HG03103 (cell line): ENCODE measurements around the gene MRI1.
"Not testable (repeated sequence)": the region's sequence is repeated elsewhere in the genome, so short reads cannot be mapped to it uniquely, and the experiment has no call there.

Experiments used
- ATAC-seq: cut with Tn5 transposase; IDR thresholded peaks from one replicate; pipeline ENCODE4 v1.9.1; 2021; ENCODE audit warnings: low read depth; ENCODE audit not compliant: unreplicated experiment

MRI1 gene

DNA sequence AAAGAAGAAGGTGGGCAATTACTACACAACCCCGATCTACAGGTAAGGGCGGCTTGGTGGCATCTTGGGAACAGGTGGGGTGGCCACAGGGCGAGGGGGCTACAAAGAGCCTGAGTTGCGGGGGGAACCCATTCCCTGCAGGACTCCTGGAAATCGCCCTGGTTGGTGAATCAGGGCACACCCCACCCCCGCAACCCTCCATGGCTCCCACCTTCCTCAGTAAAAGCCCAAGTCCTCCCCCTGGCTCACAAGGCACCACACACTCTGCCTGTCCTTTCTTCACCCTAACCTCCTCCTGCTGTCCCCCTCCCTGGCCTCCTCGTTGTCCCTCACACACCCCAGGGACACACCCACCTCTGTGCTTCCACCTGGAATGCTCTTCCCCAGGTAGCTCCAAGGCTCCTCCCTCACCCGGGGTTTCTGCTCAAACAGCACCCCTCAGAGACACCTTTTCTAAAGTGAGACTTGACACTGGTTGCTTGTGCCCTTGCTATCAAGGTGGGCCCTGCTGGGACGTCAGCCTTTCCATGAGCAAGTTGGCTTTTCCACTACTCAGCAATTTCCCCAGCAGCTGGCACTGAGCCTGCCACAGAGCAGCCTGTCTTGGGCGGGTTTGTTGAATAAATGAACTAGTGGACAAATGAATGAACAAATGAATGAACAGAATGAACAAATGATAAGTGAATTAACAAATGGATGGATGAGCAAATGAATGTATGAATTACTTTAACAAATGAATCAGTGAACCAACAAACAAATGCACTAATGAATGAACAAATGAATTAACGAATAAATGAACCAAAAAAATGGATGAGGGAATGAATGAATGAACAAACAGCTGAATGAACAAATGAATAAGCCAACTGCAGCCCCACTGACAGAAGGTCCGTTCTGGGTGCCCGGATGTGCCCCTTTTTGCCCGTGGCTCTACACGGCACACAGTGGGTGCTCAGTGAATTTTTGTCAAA lies 6.2 kb upstream of the MRI1 start:
- no peak for ATAC-seq

DNA sequence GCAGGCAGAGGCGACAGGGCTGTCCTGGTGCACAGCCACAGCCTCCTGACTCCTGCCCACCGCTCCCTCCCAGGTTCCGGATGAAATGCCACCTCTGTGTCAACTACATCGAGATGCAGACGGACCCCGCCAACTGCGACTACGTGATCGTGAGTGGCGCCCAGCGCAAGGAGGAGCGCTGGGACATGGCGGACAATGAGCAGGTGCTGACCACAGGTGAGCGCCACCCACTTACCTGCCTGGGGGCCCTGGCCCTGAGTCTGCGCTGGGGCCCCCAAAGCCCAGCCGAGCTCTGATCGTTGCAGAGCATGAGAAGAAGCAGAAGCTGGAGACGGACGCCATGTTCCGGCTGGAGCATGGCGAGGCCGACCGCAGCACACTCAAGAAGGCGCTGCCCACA lies 5.5 kb upstream of the MRI1 start:
- ATAC-seq = no peak

DNA sequence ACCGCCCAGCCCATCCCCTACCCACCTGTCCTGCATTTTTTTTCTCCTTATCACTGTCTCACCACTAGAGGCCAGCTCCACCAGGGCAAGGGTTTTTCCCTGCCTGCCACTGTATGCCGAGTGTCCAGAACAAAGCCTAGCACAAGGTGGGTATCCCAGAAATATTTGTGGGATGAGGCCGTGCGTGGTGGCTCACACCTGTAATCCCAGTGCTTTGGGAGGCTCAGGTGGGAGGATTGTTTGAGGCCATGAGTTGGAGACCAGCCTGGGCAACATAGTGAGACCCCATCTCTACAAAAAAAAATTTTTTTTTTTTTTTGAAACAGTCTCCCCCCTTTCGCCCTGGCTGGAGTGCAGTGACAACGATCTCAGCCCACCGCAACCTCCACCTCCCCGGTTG lies 2.9 kb upstream of the MRI1 start:
- no peak for ATAC-seq

DNA sequence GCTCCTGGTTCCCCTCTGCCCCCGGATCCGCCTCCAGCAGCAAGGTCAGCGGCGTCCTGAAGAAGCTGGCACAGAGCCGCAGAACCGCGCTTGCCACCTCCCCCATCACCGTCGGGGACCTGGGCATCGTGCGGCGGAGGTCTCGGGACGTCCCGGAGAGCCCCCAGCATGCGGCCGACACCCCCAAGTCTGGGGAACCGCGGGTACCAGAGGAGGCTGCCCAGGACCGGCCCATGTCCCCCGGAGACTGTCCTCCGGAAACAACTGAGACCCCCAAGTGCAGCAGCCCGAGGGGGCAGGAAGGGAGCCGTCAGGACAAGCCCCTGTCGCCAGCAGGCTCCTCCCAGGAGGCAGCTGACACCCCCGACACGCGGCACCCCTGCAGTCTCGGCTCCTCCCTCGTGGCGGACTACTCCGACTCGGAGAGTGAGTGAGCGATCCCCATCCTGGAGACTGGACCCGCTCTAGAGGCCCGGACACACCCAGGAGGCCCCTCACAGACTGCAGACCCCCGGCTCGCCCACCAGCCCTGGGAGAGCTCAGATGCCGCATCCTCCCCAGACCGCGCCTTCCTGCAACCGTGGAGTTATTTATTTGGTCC lies 1.6 kb upstream of the MRI1 start:
- no peak for ATAC-seq

DNA sequence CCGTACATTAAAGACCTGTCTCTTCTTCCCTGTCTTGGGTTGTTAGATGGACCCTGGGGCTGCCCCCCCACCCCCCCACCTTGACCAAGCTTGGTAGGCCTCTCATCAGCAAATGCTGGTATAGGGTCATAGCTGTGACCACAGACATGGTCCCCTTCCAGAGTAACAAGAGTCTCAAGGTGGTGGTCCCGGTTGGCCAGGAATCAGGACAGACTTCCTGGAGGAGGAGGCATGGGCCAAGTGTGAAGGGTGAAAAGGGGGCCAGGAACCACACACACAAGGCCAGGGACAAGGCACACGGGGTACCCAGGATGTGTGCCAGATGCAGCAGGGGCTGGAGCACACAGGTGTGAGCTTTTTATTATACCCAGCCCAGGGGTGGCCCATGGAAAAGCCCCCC lies 1.1 kb upstream of the MRI1 start:
- ATAC-seq = no peak

DNA sequence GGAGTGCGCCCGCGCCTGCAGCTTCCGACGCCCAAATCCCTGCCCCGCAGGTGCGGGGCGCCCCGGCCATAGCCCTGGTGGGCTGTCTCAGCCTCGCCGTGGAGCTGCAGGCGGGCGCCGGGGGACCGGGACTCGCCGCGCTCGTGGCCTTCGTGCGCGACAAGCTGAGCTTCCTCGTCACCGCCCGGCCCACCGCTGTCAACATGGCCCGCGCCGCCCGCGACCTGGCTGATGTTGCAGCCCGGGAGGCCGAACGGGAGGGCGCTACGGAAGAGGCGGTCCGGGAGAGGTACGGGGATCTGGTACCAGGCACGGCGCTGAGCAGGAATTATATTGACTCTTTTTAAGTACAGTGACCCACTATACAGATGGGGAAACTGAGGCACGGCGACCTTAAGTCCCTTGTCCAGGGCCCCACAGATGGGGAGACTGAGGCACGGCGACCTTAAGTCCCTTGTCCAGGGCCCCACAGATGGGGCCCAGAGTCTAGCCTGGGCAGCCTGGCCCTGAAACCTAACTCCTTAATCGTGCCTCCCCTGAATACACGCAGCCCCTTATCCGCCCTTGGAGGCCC lies 586 bp downstream of the MRI1 start:
- no peak for ATAC-seq

DNA sequence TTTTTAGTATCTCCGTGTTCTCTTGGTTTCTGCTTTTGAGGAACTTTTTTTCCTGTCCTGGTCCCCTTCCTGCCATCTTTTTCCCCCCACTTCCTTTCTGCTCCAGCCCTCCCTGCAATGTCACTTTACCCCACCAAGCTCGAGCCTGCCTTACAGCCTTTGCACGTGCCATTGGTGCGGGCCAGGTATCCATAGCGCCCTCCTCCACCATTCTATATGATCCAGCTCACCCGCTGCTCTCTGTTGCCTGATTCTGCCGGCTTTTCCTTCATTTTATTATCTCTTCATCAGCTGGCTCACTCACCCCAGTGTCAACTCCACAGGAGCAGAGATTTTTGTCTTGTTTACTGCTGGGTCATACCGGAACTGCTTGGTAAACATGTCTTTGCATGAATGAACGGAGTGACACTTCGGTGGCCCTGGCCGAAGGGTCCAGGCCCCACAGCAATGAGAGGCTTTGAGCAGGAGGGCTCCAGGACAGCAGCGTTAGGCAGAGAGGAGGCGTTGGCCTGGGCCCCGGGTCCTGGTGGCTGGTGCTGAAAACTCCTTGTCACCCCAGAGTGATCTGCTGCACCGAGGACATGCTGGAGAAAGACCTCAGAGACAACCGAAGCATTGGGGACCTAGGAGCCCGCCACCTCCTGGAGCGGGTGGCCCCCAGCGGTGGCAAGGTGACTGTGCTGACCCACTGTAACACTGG lies 1.2 kb downstream of the MRI1 start:
- no peak for ATAC-seq

DNA sequence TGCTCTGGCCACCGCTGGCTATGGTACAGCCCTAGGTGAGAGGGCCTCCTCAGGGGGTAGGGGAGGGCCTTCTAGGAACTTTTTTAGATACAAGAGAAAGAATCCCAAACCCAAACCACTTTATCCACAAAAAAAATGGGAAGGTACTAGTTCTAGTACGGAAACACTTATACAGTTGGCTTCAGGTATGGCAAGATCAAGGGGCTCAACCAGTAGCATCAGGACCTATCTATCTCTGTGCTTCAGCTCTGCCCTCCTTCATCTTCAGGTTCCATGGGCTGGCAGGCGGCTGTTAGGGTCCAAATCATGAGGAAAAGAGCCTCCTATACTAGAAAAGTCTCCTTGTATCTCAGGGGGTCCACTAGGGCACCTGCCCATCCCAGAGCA lies 1.8 kb downstream of the MRI1 start:
- no peak for ATAC-seq

DNA sequence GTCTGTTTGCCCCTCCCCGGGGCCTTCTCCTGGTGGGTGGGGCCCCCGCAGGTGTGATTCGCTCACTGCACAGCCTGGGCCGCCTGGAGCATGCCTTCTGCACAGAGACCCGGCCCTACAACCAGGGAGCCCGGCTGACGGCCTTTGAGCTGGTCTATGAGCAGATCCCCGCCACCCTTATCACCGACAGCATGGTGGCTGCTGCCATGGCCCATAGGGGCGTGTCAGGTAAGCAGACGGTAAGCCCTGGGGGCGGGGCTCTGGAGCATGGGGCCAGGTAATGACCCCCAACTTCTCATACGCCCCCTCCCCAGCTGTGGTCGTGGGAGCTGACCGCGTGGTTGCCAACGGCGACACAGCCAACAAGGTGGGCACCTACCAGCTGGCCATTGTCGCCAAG lies 4.2 kb downstream of the MRI1 start:
- no peak for ATAC-seq

DNA sequence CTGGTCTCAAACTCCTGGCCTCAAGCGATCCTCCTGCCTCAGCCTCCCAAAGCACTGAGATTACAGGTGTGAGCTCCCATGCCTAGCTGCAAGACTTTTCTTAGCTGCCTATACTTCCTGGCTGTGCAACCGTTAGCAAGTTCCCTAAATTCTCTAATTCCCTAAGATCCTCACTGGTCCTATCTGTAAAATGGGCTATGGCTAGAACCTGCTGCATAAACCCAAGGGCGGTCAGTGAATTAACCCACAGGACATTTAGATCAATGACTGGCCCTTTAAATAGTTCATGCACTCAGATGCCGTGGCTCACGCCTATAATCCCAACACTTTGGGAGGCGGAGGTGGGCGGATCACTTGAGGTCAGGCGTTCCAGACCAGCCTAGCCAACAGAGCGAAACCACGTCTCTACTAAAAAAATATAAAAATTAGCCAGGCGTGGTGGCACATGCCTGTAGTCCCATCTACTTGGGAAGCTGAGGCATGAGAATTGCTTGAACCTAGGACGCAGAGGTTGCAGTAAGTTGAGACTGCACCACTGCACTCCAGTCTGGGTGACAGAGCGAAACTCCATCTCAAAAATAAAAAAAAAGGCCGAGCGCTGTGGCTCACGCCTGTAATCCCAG lies 5.8 kb downstream of the MRI1 start:
- ATAC-seq = no peak

DNA sequence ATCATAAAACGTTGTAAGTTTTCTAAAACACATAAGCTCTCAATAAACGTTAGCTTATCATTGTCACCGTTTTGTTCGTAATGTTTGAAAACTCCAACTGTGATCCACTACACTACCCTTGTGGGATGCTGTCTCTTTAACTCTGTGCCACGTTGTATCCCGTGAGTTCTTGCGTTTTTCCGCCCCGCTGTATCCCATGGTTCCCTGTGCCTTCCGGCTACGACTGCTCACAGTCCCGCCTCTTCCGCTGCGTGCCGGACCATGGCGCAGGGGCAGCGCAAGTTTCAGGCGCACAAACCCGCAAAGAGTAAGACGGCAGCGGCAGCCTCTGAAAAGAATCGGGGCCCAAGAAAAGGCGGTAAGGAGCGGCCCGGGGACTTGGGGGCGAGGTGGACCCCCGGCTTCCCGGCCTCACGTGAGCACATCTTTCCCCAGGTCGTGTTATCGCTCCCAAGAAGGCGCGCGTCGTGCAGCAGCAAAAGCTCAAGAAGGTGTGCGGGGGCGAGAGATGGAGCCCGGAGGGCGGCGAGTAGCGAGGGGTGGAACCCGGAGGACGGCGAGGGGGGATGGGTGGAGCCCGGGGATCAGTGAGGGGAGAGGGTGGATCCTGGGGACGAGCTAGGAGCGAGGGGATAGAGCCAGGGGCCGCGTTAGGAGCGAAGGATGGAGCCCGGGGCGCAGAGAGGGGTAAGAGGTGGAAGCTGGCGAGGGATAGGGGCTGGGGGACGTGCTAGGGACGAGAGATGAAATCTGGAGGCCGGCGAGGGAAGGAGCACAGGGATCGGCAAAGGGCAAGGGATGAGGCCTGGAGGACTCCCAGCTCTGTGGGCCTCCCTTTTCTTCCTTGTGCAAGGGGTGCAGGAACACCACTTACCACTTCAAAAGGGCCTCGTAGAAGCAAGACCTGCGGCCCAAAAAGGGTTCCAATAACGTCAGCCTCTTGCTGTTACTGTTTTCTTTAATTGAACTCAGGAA lies 10.2 kb downstream of the MRI1 start, which contains the start of gene C19orf53:
Gene C19orf53, plus strand, starts transcription at position 240 of the 975 bp plus-strand sequence. Its CDS starts 22 bp downstream, at position 262.
- ATAC-seq = peak; percentile 60

DNA sequence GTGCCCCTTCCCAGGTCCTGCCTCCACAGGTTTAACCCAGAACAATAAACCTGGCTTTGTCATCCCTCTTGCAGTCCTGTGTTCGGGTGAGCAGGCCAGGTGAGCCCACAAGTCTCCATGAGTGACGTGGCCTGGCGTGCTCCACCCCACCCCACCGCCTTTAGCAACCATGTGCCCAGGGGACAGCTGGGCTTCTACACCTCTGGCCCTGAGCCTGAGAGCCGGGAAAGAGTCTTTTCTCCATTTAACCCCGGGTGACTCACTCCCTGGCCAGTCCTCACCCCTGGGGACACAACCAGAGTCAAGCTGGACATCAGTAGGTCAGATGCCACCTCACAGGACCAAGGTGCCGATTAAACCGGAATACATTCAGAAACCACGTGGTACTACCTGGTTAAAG lies 14.1 kb downstream of the MRI1 start:
- ATAC-seq = no peak

DNA sequence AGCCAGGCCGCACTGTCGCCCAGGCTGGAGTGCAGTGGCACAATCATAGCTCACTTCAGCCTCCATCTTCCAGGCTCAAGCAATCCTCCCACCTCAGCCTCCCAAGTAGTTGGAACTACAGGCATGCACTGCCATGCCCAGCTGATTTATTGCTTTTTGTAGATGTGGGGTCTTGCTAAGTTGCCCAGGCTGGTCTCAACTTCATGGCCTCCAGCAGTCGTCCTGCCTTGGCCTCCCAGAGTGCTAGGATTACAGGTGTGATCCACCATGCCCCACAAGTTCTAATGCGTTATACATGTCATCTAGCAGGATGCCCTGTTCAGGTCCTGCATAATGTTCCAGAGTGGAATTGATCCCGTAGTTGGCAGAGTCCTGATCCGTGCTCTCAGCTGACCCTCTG lies 14.5 kb downstream of the MRI1 start:
- no peak for ATAC-seq

DNA sequence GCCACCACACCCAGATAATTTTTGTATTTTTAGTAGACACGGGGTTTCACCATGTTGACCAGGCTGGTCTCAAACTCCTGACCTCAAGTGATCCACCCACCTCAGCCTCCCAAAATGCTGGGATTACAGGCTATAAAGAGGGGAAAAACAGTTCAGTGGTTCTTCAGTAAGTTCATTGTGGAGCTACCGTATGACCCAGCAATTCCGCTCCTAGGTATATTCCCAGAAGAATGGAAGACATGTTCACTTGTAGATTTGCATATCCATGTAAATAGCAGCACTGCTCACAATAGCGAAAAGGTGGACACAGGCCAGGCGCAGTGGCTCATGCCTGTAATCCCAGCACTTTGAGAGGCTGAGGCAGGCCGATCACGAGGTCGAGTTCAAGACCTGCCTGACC lies 15.5 kb downstream of the MRI1 start:
- not testable (repeated sequence) for ATAC-seq

DNA sequence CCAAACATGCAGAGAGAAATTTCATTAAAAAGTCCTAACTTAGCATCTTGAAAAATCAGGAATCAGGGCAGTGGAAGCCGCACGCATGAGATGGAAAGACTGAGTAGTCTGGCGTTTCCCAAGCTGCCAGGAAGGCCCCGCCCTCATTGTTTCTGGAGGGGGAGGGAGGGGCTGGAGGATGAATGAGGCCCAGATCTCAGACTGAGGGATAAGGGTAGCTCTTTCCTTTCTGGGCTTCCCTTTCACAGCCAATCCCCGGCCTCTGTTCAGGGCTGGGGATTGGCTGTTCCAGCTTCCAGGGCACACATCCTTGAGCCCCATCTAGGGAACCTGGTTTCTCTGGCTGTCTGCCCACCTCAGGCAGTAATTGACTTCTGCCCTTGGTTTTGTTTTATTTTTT lies 17.2 kb downstream of the MRI1 start:
- no peak for ATAC-seq

DNA sequence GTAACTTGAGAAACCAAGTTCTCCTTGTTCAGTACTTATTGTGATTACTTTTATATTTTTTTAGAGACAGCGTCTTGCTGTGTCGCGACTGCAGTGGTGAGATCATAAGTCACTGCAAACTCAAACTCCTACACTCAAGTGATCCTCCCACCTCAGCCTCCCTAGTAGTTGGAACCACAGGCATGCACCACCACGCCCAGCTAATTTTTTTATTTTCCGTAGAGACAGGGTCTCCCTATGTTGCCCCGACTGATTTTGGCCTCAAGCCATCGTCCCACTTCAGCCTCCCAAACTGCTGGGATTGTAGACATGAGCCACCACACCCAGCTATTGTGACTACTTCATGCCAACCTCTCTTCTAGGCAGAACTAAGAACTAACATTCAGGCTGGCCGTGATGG lies 18.2 kb downstream of the MRI1 start:
- no peak for ATAC-seq

DNA sequence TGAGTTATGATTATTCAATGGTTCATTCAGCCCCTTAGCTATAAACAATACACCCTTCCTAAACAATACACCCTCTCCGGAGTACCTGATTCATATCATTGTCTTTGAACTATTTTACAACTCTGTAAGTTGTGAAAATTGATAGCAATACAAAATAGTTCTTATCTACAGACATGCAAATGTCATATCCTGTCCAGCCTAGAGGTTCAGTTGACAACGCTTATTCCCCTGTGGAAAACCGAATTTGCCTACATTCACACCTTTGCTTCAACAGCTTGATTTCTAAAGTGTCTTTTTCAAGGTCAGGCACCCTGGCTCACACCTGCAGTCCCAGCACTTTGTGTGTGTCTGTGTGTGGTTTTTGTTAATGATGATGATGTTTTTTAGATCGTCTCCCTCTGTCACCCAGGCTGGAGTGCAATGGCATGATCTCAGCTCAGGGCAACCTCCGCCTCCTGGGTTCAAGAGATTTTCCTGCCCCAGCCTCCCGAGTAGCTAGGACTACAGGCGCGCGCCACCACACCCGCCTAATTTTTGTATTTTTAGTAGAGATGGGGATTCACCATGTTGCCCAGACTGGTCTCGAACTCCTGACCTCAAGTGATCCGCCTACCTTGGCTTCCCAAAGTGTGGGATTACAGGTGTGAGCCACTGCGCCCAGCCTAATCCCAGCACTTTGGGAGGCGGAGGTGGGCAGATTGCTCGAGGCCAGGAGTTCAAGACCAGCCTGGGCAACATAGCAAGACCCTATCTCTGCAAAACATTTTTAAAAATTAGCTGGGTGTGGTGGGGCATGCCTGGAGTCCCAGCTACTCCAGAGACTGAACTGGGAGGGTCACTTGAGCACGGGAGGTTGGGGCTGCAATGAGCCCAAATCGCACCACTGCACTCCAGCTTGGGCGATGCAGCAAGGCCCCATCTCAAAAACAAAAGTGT lies 19.5 kb downstream of the MRI1 start:
- no peak for ATAC-seq

DNA sequence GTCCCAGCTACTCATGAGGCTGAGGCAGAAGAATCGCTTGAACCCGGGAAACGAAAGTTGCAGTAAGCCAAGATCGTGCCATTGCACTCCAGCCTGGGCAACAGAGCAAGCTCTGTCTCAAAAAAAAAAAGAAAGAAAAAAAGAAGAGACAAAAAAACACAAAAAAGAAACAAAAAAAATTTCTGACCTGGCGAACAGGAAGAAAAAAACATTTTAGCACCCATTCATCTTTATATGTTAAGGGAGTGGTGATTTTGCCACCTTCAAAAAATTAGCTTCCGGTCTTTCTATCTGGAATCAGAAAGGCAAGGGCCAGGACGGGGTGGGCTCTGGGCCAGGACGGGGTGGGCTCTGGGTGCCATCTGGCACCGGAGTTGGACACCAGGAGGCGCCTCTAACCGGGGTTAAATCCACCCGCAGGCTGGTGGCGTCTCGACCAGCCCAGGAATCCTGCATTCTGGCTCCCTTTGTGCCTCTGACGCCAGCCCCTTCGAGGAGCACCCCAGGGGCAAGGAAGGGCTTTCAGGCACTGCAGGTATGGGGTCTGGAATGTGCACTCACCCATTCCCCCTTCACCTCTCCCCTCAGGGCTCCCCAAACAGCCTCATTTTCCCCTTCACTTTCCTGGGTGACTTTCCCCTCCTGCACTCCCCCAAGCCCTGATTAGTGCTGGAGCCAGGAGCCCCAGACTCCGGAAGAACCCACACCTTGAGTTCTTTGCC lies 20.6 kb downstream of the MRI1 start:
- no peak for ATAC-seq
